ENCODE measurements around the gene WWC1. TPM values are rescaled to one million over a fixed set of nuclear protein-coding genes. Genes with fewer than 3 reads are reported as not detected.
"Not testable (repeated sequence)": the region's sequence is repeated elsewhere in the genome, so short reads cannot be mapped to it uniquely, and the experiment has no call there.

Gene WWC1
- total RNA-seq, 1 donor from 2014 or later = 0.70 TPM

DNA sequence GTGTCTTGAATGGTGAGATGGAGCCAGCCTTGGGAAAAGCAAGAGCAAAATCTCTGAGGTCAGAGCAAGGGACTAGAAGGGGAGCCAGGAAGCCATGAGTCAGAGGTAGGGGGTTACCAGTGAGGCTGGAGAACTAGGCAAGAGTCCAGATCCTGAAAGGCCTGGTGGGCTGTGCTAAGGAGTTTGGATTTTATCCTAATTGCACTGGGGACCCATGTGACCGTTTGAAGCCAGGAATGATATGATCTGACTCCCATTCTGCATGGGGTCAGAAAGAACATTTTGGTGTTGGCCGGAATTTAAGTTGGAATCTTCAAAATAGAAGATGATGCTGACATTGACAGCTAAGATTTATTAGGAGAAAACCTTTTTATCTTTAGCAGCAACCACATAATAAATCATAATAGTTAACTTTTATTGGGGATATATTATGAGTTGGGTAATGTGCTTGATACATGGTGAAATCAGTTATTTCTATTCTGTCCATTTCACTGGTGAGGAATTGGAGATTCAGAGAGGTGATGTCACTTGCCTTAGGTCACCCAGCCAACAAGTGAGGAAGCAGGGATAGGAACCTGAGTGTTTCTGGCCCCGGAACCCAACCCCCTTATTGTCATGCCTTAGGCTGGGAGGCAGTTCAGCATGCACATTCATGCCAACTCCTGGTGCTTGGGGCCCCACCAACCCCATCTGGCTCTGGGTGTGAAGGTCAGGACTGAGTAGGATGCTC, 133.3 kb downstream of the WWC1 start:
- Mint-ChIP-seq H3K4me1 (ENCODE audit: low read depth) (no peaks in the 10 kb centered on the region), H3K4me3 (no peak overlapping the region), H3K9me3 (no peaks in the 10 kb centered on the region), H3K27ac (no peak overlapping the region), H3K27me3 (ENCODE audit: insufficient read depth) (peaks cover 5% of the 10 kb centered on the region), H3K36me3 (ENCODE audit: low read depth) (no peaks in the 10 kb centered on the region)
- DNase-seq (ENCODE audit: low spot score) = no peak
- intact Hi-C loops (cut with micrococcal nuclease) = no loop called here

DNA sequence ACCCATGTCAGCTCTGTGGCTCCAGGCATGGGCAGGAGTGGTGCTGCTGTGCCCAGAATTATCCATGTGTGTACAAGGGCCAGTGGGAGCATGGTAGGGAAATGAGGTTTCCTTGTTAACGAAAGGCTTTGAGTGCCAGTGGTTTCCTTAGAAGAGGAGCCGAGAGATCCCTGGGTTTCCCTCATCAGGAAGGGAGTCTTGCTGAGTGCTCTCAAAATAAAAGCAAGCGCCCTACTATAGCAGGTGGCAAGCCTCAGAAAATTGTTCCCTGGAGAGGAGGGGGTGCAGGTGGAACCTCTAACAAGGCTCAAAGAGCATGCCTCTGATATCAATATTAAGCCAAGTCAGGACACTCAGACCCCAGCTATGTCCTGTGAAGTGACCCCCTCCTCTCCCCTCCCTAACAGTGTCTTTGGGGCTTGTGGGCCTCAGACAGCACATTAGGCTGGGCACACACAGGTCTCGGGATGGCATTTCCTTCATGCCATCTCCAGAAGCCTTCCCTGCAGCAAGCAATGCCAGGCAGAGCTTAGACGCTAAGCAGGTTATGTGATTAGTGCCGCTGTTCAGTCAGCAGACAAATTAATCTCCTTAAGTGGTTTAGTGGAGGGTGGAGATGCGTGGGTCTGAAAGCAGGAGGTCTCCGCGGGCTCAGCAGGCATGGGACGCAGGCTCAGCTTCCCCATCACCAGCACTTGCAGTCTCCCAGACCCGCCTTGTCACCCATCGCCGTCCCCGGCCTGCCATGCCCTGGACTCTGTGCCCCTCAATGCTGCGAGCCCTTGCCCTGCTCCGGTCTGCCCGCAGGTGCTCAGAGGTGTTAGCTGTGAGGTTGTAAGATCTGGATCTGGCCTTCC, 134.8 kb downstream of the WWC1 start:
- H3K9me3 Mint-ChIP-seq = no peaks in the 10 kb centered on the region
- no peak overlapping the region for H3K27ac Mint-ChIP-seq
- no peaks in the 10 kb centered on the region for H3K4me1 Mint-ChIP-seq (ENCODE audit: low read depth)
- intact Hi-C loops (cut with micrococcal nuclease) = no loop called here
- no peak for DNase-seq (ENCODE audit: low spot score)
- no peaks in the 10 kb centered on the region for H3K36me3 Mint-ChIP-seq (ENCODE audit: low read depth)
- peaks cover 2% of the 10 kb centered on the region for H3K27me3 Mint-ChIP-seq (ENCODE audit: insufficient read depth)
- no peak overlapping the region for H3K4me3 Mint-ChIP-seq

DNA sequence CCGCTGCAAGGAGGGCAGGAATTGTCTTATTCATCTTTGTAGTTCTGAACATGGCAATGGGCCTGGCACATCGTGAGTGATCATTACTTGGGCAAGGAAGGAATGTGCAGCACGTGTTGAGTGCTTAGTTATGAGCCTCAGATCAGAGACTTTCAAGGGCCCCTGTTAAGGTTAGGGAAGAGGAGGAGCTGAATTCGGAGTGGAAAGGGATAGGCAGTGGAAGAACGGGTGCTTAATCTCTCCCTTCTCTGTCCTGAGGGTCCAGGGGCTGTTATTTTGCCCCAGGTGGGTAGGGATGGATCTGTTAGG, 135.4 kb downstream of the WWC1 start:
- intact Hi-C loops (cut with micrococcal nuclease) = no loop called here
- no peak overlapping the region for H3K4me3 Mint-ChIP-seq
- no peak for DNase-seq (ENCODE audit: low spot score)
- H3K9me3 Mint-ChIP-seq = no peaks in the 10 kb centered on the region
- peaks cover 2% of the 10 kb centered on the region for H3K27me3 Mint-ChIP-seq (ENCODE audit: insufficient read depth)
- no peak overlapping the region for H3K27ac Mint-ChIP-seq
- H3K36me3 Mint-ChIP-seq (ENCODE audit: low read depth) = no peaks in the 10 kb centered on the region
- no peaks in the 10 kb centered on the region for H3K4me1 Mint-ChIP-seq (ENCODE audit: low read depth)

DNA sequence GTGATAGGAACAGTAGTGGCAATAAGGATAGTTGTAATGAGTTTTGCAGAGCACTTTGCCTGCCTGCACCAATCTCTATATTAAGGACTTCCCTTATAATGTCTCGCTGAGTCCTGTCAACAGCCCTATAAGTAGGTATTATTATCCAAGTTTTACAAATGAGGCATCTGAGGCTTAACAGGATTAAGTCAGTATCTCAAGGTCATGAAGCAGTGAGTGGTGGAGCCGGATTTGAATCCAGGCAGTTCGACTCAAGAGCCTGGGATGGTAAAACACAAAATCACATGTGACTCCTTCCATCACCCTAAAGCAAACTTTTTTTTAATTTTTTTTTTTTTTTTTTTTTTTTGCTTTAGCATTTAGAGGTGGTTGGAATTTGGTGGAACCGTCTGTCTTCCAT, 135.8 kb downstream of the WWC1 start:
- Mint-ChIP-seq H3K4me1 (ENCODE audit: low read depth) (no peaks in the 10 kb centered on the region), H3K9me3 (no peaks in the 10 kb centered on the region), H3K36me3 (ENCODE audit: low read depth) (no peaks in the 10 kb centered on the region), H3K27ac (no peak overlapping the region), H3K27me3 (ENCODE audit: insufficient read depth) (peaks cover 2% of the 10 kb centered on the region), H3K4me3 (no peak overlapping the region)
- intact Hi-C loops (cut with micrococcal nuclease) = no loop called here
- no peak for DNase-seq (ENCODE audit: low spot score)

DNA sequence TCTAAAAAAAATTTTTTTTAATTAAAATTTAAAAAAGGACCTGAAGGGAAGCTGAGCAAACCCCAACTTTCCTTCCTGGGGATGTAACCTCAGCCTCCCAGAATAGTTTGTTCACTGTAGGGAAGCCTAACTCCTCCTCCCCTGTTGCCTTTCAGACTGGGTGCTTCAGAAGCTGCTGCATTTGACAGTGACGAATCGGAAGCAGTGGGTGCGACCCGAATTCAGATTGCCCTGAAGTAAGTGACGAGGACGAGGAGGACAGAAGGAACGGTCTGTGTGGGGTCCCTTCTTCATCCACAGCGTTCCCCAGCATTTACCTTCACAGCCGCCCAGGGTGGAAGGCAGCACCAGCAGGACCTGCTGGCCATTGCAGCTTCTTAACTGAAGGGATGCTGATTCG, 137.1 kb downstream of the WWC1 start:
- no peak overlapping the region for H3K27ac Mint-ChIP-seq
- intact Hi-C loops (cut with micrococcal nuclease) = no loop called here
- H3K4me1 Mint-ChIP-seq (ENCODE audit: low read depth) = no peaks in the 10 kb centered on the region
- H3K27me3 Mint-ChIP-seq (ENCODE audit: insufficient read depth) = peaks cover 2% of the 10 kb centered on the region
- no peaks in the 10 kb centered on the region for H3K36me3 Mint-ChIP-seq (ENCODE audit: low read depth)
- no peak overlapping the region for H3K4me3 Mint-ChIP-seq
- no peak for DNase-seq (ENCODE audit: low spot score)
- no peaks in the 10 kb centered on the region for H3K9me3 Mint-ChIP-seq

DNA sequence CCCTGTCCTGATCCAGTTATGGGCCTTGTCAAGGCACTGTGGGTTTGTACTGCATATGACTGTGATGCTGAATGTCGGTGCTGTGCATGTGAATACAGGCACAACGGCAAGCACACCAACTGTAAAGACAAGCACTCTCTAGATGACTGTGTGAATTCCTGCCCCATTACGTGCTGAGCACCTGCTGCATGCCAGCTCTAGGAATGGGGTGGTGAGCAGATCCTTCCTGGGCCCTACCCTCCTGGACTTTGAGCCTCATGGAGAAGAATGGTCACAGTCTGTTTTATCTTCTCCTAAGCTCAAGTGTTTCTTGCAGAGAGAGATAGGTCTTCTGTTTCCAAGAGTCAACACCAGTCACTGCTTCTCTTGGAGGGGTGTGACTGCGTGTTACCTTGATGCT, 138.9 kb downstream of the WWC1 start:
- H3K36me3 Mint-ChIP-seq (ENCODE audit: low read depth) = no peaks in the 10 kb centered on the region
- intact Hi-C loops (cut with micrococcal nuclease) = no loop called here
- no peak overlapping the region for H3K4me3 Mint-ChIP-seq
- DNase-seq (ENCODE audit: low spot score) = no peak
- no peaks in the 10 kb centered on the region for H3K9me3 Mint-ChIP-seq
- H3K4me1 Mint-ChIP-seq (ENCODE audit: low read depth) = no peaks in the 10 kb centered on the region
- no peak overlapping the region for H3K27ac Mint-ChIP-seq
- H3K27me3 Mint-ChIP-seq (ENCODE audit: insufficient read depth) = no peaks in the 10 kb centered on the region

DNA sequence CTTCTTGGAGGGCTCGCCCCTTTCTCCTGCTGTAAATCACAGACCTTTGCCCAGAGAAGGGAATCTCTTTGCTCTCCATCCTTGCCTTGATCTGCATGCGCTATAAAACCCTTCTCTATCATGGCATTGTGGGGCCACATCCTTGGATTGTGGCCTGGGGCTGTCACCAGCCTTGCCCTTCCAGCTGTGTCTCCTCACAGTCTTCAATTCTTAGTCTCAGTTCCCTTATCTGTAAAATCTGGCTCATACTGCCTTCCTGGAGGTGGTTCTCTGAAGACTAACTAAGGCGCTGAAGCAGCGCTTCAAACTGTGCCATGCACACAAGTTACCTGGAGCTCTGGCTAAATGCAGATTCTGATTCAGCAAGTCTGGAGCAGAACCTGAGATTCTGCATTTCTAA, 141.5 kb downstream of the WWC1 start:
- H3K4me1 Mint-ChIP-seq (ENCODE audit: low read depth) = no peaks in the 10 kb centered on the region
- intact Hi-C loops (cut with micrococcal nuclease) = no loop called here
- no peaks in the 10 kb centered on the region for H3K9me3 Mint-ChIP-seq
- H3K36me3 Mint-ChIP-seq (ENCODE audit: low read depth) = no peaks in the 10 kb centered on the region
- H3K4me3 Mint-ChIP-seq = no peak overlapping the region
- DNase-seq (ENCODE audit: low spot score) = no peak
- no peak overlapping the region for H3K27ac Mint-ChIP-seq
- no peaks in the 10 kb centered on the region for H3K27me3 Mint-ChIP-seq (ENCODE audit: insufficient read depth)

DNA sequence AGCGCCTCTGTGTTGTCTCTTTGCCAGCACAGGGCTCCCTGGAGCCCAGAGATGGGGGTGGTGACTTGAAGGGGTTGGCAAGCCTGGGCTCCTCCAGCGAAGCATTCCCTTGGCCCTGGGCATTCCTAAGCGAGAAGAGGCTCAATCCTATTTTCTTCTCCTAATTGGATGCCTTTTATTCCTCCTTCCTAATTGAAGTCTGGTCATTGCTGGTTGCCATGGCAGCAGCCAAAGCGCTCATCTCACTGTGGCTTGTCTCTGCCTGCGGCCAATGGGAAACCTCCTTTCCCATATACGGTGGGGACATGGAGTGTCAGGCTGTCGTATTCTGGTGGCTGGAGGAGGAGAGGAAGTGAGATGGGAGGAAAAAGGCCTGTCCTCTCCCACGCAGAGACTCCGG, 142.6 kb downstream of the WWC1 start:
- no peak for DNase-seq (ENCODE audit: low spot score)
- Mint-ChIP-seq H3K27me3 (ENCODE audit: insufficient read depth) (no peaks in the 10 kb centered on the region), H3K4me3 (no peak overlapping the region), H3K4me1 (ENCODE audit: low read depth) (no peaks in the 10 kb centered on the region), H3K9me3 (no peaks in the 10 kb centered on the region), H3K27ac (no peak overlapping the region), H3K36me3 (ENCODE audit: low read depth) (no peaks in the 10 kb centered on the region)
- intact Hi-C loops (cut with micrococcal nuclease) = no loop called here

DNA sequence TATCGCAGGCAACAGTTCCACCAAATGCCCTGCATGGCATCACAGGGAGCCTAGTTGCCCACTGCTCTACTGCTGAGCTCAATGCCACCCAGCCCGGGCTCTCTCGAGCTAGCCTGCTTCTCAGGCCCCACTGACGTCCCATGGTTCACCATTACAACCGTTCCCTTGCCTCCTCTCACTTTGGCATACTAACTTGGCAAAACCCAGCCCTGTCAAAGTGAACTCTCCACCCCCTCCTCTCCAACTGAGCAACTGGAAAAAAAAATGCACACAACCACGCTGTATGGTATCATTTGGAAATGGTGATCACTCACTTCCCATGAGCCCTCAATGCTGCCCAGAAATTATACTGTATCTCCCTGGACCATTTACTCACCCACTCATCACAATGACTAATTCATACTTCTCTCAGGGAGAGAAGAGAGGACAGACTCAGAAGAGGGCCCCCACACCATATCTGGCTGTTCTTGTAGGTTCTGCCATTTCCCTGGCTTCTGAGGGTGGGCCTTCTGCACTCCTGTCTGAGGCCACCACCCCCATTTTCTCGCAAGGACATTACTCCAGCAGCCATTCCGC, 143.4 kb downstream of the WWC1 start:
- intact Hi-C loops (cut with micrococcal nuclease) = no loop called here
- no peak overlapping the region for H3K4me3 Mint-ChIP-seq
- no peak for DNase-seq (ENCODE audit: low spot score)
- no peaks in the 10 kb centered on the region for H3K9me3 Mint-ChIP-seq
- H3K27ac Mint-ChIP-seq = no peak overlapping the region
- no peaks in the 10 kb centered on the region for H3K4me1 Mint-ChIP-seq (ENCODE audit: low read depth)
- no peaks in the 10 kb centered on the region for H3K27me3 Mint-ChIP-seq (ENCODE audit: insufficient read depth)
- H3K36me3 Mint-ChIP-seq (ENCODE audit: low read depth) = no peaks in the 10 kb centered on the region

DNA sequence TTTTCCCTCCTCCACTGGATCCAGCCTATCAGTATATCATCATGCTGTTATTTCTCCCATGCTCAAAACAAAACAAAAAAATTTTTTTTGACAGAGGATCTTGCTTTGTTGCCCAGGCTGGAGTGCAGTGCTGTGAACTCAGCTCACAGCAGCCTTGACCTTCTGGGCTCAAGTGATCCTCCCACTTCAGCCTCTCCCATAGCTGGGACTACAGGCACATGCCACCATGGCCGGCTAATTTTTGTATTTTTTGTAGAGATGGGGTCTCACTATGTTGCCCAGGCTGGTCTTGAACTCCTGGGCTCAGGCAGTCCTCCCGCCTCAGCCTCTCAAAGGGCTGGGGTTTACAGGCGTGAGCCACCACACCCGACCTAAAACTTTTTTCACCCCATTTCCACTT, 143.9 kb downstream of the WWC1 start:
- H3K27me3 Mint-ChIP-seq (ENCODE audit: insufficient read depth); DNase-seq (ENCODE audit: low spot score); H3K4me3 Mint-ChIP-seq; H3K9me3 Mint-ChIP-seq; H3K36me3 Mint-ChIP-seq (ENCODE audit: low read depth); intact Hi-C loops (cut with micrococcal nuclease); H3K27ac Mint-ChIP-seq; H3K4me1 Mint-ChIP-seq (ENCODE audit: low read depth): not testable (repeated sequence)

DNA sequence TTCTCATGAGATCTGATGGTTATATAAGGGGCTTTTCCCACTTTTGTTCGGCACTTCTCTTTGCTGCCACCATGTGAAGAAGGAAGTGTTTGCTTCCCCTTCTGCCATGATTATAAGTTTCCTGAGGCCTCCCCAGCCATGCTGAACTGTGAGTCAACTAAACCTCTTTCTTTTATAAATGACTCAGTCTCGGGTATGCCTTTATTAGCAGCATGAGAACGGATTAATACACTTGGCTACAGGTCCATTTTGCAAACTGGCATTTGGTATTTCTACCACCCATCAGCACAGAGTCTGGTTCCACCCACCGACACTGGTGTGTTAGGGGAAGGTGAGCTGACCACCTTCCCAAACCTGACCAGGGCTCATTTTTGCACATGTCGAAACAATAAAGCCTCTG, 146.9 kb downstream of the WWC1 start:
- H3K27me3 Mint-ChIP-seq (ENCODE audit: insufficient read depth) = peaks cover 8% of the 10 kb centered on the region
- no peaks in the 10 kb centered on the region for H3K9me3 Mint-ChIP-seq
- no peak overlapping the region for H3K27ac Mint-ChIP-seq
- H3K36me3 Mint-ChIP-seq (ENCODE audit: low read depth) = no peaks in the 10 kb centered on the region
- no peak for DNase-seq (ENCODE audit: low spot score)
- no peak overlapping the region for H3K4me3 Mint-ChIP-seq
- H3K4me1 Mint-ChIP-seq (ENCODE audit: low read depth) = no peaks in the 10 kb centered on the region
- intact Hi-C loops (cut with micrococcal nuclease) = no loop called here

DNA sequence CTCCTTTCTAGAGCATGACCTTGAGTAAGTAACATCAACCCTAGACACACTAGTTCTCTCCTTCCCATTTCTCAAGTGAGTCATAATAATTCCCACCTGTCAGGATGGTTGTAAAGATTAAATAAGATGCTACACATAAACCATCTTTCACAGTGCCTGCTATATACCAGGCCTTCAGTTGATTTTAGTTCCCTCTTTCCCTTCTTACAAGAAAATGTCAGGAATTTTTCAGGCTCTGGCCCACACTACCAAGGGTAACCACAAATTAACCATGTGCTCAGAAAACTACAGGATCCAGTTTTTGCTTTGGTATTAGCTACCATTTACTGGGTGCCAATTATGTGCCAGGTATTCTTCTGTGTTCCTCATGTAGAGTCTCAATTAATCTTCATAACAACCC, 152.1 kb downstream of the WWC1 start:
- H3K9me3 Mint-ChIP-seq = no peaks in the 10 kb centered on the region
- no peaks in the 10 kb centered on the region for H3K36me3 Mint-ChIP-seq (ENCODE audit: low read depth)
- no peak for DNase-seq (ENCODE audit: low spot score)
- peaks cover 8% of the 10 kb centered on the region for H3K27me3 Mint-ChIP-seq (ENCODE audit: insufficient read depth)
- H3K4me1 Mint-ChIP-seq (ENCODE audit: low read depth) = no peaks in the 10 kb centered on the region
- intact Hi-C loops (cut with micrococcal nuclease) = no loop called here
- H3K4me3 Mint-ChIP-seq = no peak overlapping the region
- no peak overlapping the region for H3K27ac Mint-ChIP-seq

DNA sequence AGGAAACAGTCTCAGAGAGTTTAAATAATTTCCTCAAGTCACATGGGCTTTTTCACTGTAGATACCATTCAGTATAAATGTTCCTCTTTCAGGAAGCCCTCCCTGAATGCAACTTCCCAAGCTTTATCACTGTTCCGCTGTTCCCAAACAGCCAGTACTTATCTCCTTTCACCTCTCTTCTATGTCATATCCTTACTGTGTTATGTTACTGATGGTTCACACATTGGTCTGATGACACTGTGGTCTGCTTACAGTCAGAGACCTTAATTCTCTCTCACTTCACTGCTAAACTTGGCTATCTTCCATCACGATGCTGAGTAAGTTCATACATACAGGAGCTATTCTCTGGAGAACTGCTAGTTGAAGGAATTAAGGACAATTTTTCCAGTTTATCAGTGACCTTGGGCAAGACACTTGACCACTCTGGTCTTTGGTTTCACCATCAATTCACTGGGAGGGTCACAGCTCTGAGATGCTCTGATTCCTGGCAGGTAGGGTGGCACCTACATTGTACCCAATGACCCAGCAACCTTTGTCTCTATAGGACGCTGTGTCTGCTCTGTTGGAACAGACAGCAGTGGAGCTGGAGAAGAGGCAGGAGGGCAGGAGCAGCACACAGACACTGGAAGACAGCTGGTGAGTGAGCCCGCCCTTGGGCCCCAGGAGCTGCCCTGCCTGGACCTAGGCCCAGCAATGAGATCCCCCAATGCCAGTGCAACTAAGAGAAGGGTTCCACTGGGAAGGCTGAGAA, 152.7 kb downstream of the WWC1 start:
- H3K36me3 Mint-ChIP-seq (ENCODE audit: low read depth) = no peaks in the 10 kb centered on the region
- H3K4me3 Mint-ChIP-seq = no peak overlapping the region
- H3K27me3 Mint-ChIP-seq (ENCODE audit: insufficient read depth) = peaks cover 8% of the 10 kb centered on the region
- no peak overlapping the region for H3K27ac Mint-ChIP-seq
- H3K4me1 Mint-ChIP-seq (ENCODE audit: low read depth) = no peaks in the 10 kb centered on the region
- intact Hi-C loops (cut with micrococcal nuclease) = no loop called here
- no peak for DNase-seq (ENCODE audit: low spot score)
- H3K9me3 Mint-ChIP-seq = no peaks in the 10 kb centered on the region
